ENCODE data around the gene CENPE.
A peak's percentile ranks its signal among the peaks of the same experiment; 100 is the strongest.

CENPE gene

DNA sequence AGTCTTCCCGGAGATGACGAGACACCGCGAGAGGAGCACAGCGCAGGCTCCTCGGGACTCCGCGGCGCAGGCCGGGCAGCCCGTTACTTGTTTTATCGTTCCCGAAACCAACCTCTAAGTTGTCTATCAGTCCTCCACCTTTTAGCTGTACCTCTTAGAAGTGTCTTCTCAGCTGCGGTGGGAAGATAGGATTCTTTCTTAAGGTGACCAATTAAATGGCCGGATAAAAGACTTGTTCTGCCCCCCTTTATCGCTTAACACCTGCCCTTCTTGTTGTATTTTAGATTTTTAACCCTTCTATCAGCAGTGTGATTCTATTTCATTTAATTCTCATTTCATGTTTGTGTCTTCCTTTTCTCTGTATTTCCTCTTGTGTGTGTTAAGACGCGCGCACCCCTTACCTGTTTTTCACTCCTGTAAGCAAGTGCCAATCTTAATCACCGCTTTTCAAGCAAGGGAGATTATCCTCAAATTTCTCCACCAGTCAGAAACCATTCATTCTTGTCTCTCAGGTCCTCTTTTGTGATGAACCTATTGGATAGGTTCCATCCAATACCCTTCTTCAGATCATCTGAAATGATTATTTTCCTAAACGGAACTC, 121.3 kb downstream of the CENPE start, which contains the start of gene SLC9B2:
Gene SLC9B2, minus strand, starts transcription at position 15 of the 601 bp plus-strand sequence. CDS start 9,211 bp downstream, outside the sequence.
- no peak for DNase-seq (ENCODE audit: low spot score)

DNA sequence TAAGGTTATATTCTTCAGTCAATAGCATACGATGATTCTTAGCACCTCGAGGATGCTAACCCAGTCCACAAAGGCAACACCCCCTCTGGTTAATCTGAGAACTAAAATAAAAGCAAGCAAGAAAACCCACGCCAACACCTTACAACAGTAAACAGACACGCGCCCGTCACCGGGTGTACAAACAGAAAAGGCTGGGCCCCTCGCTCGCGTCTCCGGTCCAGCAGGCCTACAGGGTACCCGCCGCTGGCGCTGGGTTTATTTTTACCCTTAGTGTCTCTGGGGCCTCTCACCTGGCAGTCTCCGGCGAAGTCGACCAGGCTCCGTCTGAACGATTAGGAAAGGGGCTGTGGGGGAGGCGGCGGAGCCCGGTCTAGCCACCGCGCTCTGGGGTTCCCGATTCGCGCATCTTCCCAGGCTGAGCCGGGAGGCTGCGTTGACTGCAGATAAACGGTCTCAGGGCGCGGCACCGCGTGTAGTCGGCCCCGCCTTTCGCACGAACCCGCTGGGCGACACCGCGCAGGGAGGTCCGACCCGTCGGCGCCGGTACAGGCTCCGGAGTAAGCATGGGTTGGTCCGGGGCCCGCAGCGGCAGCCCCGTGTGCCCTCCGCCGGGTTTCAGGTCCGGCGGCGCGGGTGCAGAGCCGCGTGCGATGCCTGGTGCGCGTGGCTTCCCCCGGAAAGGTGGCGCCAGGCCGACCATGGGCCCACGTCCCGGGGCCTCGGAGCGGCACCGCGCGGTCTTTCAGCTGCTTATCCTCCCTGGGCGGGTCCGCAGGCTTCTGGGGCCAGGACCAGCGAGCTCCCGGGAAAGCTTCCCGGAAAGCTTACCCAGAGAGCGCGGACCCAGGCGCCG, 122.0 kb downstream of the CENPE start:
- peak; percentile 86 for DNase-seq (ENCODE audit: low spot score)

DNA sequence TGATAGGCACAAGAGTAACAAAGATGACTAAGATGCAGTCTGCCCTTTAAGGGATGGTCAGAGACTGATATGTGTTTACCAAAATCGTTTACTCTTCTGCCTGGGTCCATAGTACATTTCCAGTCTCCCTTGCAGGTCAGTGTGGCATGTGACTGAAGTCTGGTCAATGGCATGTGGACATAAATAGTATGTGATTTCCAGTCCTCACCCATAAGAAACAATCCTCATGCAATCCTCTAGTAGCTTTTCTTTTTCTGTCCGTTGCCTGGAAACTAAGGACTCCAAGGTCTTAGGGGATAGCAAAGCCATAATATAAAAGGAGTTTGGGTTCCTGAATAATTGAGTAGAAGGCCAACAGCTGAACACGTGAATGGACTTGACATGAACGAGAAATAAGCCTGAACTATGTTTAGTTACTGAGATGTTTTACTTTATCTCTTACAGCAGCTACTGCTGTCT, 122.7 kb downstream of the CENPE start:
- DNase-seq (ENCODE audit: low spot score), result peak; percentile 27

DNA sequence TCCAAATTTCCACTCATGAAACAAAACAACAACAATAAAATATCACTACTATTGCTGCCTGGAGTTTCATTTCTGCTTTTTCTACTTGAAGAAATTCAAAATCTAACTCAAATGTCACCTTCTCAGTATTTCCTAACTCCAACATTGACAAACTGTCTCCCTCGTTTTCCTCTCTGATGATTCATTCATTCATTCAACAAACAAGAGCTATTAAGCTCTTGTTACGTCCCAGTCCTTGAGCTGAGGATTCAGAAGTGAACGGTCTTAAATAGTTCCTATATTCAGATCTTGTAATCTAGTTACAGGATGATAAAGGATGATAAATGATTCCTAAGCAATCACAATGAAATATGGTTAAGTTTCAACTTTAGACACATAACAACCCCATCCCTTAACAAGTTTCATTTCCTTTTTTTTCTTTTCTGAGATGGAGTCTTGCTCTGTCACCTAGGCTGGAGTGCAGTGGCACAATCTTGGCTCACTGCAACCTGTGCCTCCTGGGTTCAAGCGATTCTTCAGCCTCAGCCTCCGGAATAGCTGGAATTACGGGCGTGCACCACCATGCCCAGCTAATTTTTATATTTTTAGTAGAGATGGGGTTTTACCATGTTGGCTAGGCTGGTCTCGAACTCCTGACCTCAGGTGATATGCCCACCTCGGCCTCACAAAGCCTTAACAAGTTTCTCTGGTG, 123.3 kb downstream of the CENPE start:
- DNase-seq (ENCODE audit: low spot score), result no peak

DNA sequence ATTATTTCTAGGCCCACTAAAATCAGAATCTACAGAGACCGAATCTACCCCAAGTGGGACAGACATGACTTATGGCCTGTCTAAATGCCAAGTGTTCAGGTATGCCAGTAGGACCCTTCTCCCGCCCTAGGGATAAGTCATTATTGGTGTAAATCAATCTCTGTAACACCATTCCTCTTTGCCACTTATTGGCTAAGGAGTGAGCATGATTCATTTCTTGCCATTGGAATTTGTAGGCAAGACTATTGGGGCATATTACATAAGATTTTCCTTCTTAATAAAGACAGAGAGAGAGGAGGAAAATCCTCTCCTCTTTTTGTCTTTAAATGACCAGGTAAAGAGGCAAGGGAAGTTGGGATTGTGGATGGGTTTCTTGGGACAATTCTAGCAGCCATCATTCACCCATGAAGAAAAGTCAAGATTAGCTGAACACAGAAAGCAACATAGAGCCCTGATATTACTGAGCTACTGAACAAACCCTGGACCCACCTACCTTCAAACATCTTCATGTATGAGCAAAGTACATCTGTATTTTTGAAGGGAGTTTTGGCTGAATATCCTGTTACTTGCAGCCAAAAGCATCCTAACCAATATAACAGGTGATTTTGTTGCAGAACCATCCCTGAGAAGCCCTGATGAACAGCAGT, 124.2 kb downstream of the CENPE start:
- peak; percentile 15 for DNase-seq (ENCODE audit: low spot score)

DNA sequence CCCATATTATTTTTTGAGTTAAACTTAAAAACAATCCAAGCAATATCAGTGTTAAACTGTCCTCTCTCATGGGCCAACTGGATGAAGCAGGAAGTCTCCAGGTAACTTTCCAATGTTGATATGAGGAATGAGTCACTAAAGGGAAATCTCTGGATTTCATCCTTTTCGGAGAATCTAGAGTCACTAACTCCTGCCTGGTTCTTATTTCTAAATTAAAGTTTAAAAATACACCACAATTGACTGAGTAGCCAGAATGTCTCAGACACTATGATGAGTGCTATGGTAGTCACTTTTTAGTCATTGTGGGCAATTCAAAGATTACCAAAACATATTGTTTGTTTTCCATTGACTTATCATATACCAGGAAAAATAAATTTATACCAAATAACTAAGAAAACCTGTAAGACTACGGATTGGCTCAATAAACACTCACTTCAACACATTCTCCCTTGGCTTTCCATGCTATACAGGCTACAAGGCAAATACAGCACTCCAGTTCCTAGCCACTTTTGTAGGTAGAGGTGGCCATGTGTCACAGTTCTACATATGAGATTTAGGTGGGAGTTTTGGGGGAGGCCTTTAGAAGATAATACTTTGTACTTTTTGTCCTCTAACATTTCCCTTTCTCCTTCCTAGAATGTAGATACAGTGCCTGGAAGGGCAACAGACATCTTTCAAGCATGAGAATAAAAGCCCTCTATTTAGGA, 130.1 kb downstream of the CENPE start:
- DNase-seq (ENCODE audit: low spot score), result no peak

DNA sequence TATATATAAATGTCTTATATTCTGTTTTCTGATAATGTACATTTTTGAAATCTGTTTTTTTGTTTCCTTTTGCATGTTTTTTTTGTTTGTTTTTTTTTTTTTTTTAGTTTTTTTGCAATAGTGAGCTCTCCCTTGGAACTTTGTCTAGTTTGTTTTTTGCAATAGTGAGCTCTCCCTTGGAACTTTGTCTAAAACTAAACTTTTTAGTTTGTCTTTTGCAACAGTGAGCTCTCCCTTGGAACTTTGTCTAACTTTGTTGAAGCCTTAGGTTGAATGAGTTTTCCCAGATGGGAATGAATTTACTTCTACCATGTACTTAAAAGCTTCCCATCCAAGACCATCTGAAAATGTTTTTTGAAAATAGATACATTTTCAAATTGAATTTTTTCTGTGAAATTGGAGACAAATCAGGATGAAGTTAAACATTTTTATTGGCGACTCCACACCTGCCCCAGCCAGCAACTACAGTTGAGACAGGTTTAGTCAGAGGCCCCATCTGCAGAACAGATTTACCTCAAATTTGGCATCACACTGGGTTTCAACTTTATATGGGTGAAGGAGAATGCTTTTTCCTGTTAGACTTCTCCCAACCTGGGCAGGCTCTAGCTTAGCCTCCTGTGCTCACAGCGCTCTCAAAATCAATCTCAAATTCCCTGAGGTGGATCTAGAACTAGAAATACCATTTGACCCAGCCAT, 137.5 kb downstream of the CENPE start:
- DNase-seq (ENCODE audit: low spot score), result no peak

All from GM03348 (cell line).